Adipocyte (in vitro differentiated cells): ENCODE data around the gene EMX1.

Experiments
- DNase-seq: peaks from one replicate; pipeline ENCODE4 v3.0.0-alpha.2; 2015; ENCODE audit warnings: low read depth
- H3K27me3 ChIP-seq: replicated peaks from 2 replicates; pipeline ENCODE4 v1.7.0; 2013; ENCODE audit warnings: mild to moderate bottlenecking, low read length, moderate library complexity; ENCODE audit not compliant: control insufficient read depth, insufficient read depth
- H3K36me3 ChIP-seq: 2 replicates; pipeline ENCODE4 v1.7.0; 2013; ENCODE audit warnings: low read length, mild to moderate bottlenecking, moderate library complexity; ENCODE audit not compliant: control insufficient read depth, insufficient read depth, severe bottlenecking
- H3K4me1 ChIP-seq: 2 replicates; pipeline ENCODE4 v1.7.0; 2013; ENCODE audit warnings: mild to moderate bottlenecking, low read length, moderate library complexity; ENCODE audit not compliant: control insufficient read depth, insufficient read depth
- H3K4me3 ChIP-seq: 2 replicates; pipeline ENCODE4 v1.7.0; 2013; ENCODE audit warnings: mild to moderate bottlenecking, low read length, moderate library complexity
- H3K9ac ChIP-seq: 2 replicates; pipeline ENCODE4 v1.7.0; 2013; ENCODE audit warnings: mild to moderate bottlenecking, low read length, moderate library complexity
- H3K9me3 ChIP-seq: 2 replicates; pipeline ENCODE4 v1.7.0; 2013; ENCODE audit warnings: mild to moderate bottlenecking, low read length, moderate library complexity; ENCODE audit not compliant: control insufficient read depth

Gene EMX1

DNA sequence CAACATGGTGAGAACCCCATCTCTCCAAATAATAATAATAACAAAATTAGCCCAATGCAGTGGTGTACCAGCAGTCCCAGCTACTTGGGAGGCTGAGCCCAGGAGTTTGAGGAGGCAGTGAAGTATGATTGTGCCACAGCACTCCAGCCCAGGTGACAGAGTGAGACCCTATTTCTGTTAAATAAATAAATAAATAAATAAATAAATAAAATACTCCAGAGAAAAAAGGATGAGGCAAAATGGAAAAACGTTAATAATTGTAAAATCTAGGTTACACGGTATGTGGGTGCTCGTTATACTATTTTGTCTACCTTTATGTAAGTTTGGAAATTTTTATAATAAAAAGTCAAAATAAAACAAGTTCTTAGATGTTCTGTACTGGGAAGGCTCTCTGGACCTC is 8.6 kb upstream of the EMX1 start:
- H3K4me3 ChIP-seq: no peak overlapping the region
- H3K36me3 ChIP-seq: no peaks in the 10 kb centered on the region
- H3K9me3 ChIP-seq: peaks cover 7% of the 10 kb centered on the region
- no peaks in the 10 kb centered on the region for H3K4me1 ChIP-seq
- peaks cover 91% of the 10 kb centered on the region for H3K27me3 ChIP-seq
- no peak for DNase-seq
- no peak overlapping the region for H3K9ac ChIP-seq

DNA sequence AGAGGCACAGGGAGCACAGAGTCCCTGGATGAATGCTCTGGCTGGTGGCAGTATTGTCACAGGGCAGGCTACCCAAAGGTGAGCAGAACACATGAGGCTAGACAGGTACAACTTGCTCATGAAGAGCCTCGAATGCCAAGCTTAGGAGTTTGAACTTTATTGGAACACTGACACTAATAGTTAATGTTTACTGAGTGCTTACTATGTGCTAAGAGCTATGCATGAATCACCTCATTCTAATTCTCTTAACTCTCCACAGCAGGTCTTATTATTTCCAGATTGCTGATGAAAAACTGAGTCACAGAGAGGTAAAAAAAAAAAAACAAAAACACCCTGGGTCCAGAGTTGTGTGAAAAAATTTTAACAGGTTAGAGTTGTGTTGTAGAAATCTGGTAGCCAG is 6.1 kb upstream of the EMX1 start:
- H3K27me3 ChIP-seq: peaks cover 88% of the 10 kb centered on the region
- no peak for DNase-seq
- no peak overlapping the region for H3K4me3 ChIP-seq
- no peaks in the 10 kb centered on the region for H3K36me3 ChIP-seq
- H3K9me3 ChIP-seq: peaks cover 3% of the 10 kb centered on the region
- no peak overlapping the region for H3K9ac ChIP-seq
- peaks cover under 1% of the 10 kb centered on the region for H3K4me1 ChIP-seq

DNA sequence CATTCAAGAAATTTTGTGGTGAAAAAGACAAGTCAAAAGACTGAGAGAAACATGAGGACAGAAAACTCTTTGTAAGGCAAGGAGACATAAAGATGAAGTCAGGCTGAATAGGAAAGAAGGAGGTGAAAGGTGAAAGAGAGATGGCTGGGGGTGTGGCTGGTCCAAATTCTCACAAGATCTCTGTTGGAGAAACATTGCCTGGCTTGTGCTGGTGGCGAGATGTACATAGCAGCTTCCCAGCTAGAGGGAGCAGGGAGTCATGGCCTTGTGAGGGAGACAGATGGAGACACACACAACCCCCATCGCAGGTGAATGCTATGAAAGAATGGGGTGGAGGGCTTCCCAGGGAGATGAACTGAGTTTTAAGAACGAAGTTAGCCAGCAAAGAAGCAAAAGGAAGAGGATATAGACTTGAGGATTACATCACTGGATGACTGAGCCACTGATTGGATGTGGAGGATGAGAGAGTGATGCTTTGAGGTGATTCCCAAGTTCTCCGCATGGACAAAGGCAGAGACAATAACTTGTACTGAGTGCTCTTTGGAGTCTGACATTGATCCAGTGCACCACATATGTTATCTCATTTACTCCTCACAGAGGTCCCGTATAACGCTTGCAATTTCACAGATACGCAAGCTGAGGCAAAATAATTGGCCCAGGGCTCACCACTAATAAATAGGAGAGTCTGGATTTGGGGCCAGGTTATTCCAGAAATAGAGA is 3.7 kb upstream of the EMX1 start:
- H3K9me3 ChIP-seq: peaks cover 1% of the 10 kb centered on the region
- H3K4me1 ChIP-seq: peaks cover 7% of the 10 kb centered on the region
- no peak overlapping the region for H3K4me3 ChIP-seq
- peaks cover 84% of the 10 kb centered on the region for H3K27me3 ChIP-seq
- no peak overlapping the region for H3K9ac ChIP-seq
- H3K36me3 ChIP-seq: no peaks in the 10 kb centered on the region
- DNase-seq: no peak

GRCh38 chr2:72914206-72914559 is 3.1 kb upstream of the EMX1 start:
- no peak for DNase-seq
- H3K4me1 ChIP-seq: peaks cover 7% of the 10 kb centered on the region
- no peak overlapping the region for H3K9ac ChIP-seq
- H3K4me3 ChIP-seq: no peak overlapping the region
- H3K36me3 ChIP-seq: no peaks in the 10 kb centered on the region
- peaks cover 3% of the 10 kb centered on the region for H3K9me3 ChIP-seq
- H3K27me3 ChIP-seq: peaks cover 86% of the 10 kb centered on the region

- H3K9ac ChIP-seq: no peak overlapping the region
- peaks cover 86% of the 10 kb centered on the region for H3K27me3 ChIP-seq
- H3K4me1 ChIP-seq: peaks cover 7% of the 10 kb centered on the region
- H3K36me3 ChIP-seq: no peaks in the 10 kb centered on the region
- DNase-seq: no peak
- no peak overlapping the region for H3K4me3 ChIP-seq
- peaks cover 3% of the 10 kb centered on the region for H3K9me3 ChIP-seq
Measured at GRCh38 chr2:72914589-72915319, 2.6 kb upstream of the EMX1 start.

- H3K4me3 ChIP-seq: no peak overlapping the region
- peaks cover 87% of the 10 kb centered on the region for H3K27me3 ChIP-seq
Measured at GRCh38 chr2:72915320-72915906, 1.9 kb upstream of the EMX1 start.

GRCh38 chr2:72915907-72916742 is 1.2 kb upstream of the EMX1 start:
- no peak overlapping the region for H3K9ac ChIP-seq
- H3K27me3 ChIP-seq: peaks cover 87% of the 10 kb centered on the region
- peaks cover 3% of the 10 kb centered on the region for H3K9me3 ChIP-seq
- H3K36me3 ChIP-seq: no peaks in the 10 kb centered on the region
- peaks cover 10% of the 10 kb centered on the region for H3K4me1 ChIP-seq
- H3K4me3 ChIP-seq: peak overlapping the region; percentile 23
- DNase-seq: peak; percentile 29

More at GRCh38 chr2:72915320-72915906, 1.9 kb upstream of the EMX1 start:
- Histone ChIP-seq H3K36me3 (no peaks in the 10 kb centered on the region), H3K9ac (no peak overlapping the region), H3K4me1 (peaks cover 10% of the 10 kb centered on the region), H3K9me3 (peaks cover 3% of the 10 kb centered on the region)
- no peak for DNase-seq

- Histone ChIP-seq H3K4me3 (no peak overlapping the region), H3K27me3 (peaks cover 87% of the 10 kb centered on the region), H3K4me1 (peaks cover 10% of the 10 kb centered on the region), H3K36me3 (no peaks in the 10 kb centered on the region), H3K9ac (no peak overlapping the region), H3K9me3 (peaks cover 3% of the 10 kb centered on the region)
- no peak for DNase-seq
Measured at GRCh38 chr2:72916743-72917137, 579 bp upstream of the EMX1 start.

DNA sequence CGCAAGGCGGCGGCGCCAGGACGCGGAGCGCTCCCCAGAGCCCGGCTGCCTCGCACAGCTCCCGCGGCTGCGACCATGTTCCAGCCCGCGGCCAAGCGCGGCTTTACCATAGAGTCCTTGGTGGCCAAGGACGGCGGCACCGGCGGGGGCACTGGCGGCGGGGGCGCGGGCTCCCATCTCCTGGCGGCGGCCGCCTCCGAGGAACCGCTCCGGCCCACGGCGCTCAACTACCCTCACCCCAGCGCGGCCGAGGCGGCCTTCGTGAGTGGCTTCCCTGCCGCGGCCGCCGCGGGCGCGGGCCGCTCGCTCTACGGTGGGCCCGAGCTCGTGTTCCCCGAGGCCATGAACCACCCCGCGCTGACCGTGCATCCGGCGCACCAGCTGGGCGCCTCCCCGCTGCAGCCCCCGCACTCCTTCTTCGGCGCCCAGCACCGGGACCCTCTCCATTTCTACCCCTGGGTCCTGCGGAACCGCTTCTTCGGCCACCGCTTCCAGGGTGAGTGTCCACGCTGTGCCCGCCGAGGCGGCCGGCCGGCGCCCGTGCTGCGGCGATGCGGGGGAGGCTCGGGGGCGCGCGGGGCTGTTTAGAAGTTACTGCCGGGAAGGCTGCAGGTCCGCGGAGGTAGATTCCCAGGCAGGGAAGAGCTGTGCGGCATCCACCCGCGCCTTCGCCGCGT is 696 bp downstream of the EMX1 start:
- H3K4me3 ChIP-seq: no peak overlapping the region
- H3K36me3 ChIP-seq: no peaks in the 10 kb centered on the region
- no peak overlapping the region for H3K9ac ChIP-seq
- peaks cover 11% of the 10 kb centered on the region for H3K9me3 ChIP-seq
- DNase-seq: no peak
- peaks cover 87% of the 10 kb centered on the region for H3K27me3 ChIP-seq
- peaks cover 10% of the 10 kb centered on the region for H3K4me1 ChIP-seq

DNA sequence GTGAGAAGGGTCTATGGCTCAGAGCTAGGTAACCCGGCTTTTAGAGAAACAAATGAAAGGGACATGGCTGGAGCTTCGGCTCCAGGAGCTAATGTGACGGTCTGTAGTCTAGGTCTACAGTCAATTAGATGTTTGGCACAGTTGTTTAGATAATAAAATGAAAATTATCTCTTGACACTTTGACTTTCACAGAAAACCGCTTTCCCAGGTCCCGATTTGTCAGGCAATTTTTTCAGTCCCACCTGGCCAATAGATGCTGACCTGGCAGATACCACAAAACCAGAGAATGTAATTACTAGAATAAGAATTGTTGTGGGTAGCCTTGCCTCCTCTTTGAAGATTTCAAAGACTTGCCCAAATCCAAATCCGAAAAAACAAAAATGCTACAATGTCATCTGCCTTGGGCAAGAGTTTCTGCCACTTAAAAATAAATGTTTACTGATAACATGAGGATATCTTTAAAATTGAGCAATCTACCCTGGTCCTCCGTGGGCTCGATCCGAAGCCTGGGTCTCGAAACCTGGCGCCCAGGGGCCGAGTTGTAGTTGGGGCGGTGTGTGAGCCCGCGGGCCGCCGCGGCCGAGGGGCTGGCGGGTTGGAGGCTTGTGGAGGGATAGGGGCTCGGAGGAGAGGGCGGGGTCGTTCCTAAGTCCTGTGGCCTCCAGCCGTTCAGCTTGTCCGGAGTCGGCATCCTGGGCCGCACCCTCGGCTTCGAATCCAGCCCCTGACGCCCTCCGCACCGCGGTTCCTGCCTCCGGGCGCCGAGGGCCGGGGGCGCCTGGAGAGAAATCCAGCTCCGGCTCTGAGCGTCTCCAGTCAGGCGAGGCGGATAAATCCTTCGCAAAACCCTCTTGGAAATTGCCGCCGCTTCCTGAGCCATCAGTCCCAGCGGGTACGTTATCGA is 2.3 kb downstream of the EMX1 start:
- Histone ChIP-seq H3K4me3 (peak overlapping the region; percentile 66), H3K27me3 (peaks cover 87% of the 10 kb centered on the region)

More for the DNA sequence above, 2.3 kb downstream of the EMX1 start:
- H3K36me3 ChIP-seq: no peaks in the 10 kb centered on the region
- H3K4me1 ChIP-seq: peaks cover 10% of the 10 kb centered on the region
- peaks cover 20% of the 10 kb centered on the region for H3K9me3 ChIP-seq
- no peak overlapping the region for H3K9ac ChIP-seq
- DNase-seq: no peak
